Uterus (tissue), 4 donors: Measurements from ENCODE around the gene MEIOB. TPM values are rescaled to one million over a fixed set of nuclear protein-coding genes. Genes with fewer than 3 reads are reported as not detected.
"Not testable (repeated sequence)": the region's sequence is repeated elsewhere in the genome, so short reads cannot be mapped to it uniquely, and the experiment has no call there.

ENCODE experiments used
- DNase-seq, 2 donors: peaks; one replicate each; pipeline ENCODE4 v3.0.0-alpha.2; 2019 to 2020
- H3K27ac ChIP-seq, 2 donors: fragments of 200-600 bp; sonication (generic); 1 replicate in 1 of 2; 2 replicates in 1 of 2; pipeline ENCODE4 v1.5.1; 2016 to 2018
- H3K27me3 ChIP-seq, 2 donors: fragments of 200-600 bp; sonication (generic); one replicate each; pipeline ENCODE4 v1.5.1; 2018 to 2019; ENCODE audit warnings: control low read depth in 1 of 2
- H3K36me3 ChIP-seq, 2 donors: fragments of 200-600 bp; sonication (generic); one replicate each; pipeline ENCODE4 v1.5.1; 2019; ENCODE audit warnings: control low read depth in 1 of 2
- H3K4me1 ChIP-seq, 2 donors: fragments of 200-600 bp; sonication (generic); one replicate each; pipeline ENCODE4 v1.5.1; 2018 to 2019; ENCODE audit warnings: control low read depth in 1 of 2
- H3K4me3 ChIP-seq, 2 donors: fragments of 200-600 bp; sonication (generic); 1 replicate in 1 of 2; 2 replicates in 1 of 2; pipeline ENCODE4 v1.5.1; 2018 to 2019; ENCODE audit warnings: mild to moderate bottlenecking in 1 of 2
- H3K9me3 ChIP-seq, 2 donors: fragments of 200-600 bp; sonication (generic); one replicate each; pipeline ENCODE4 v1.5.1; 2019; ENCODE audit warnings: control low read depth in 1 of 2
- CTCF ChIP-seq, 4 experiments: fragments of 200-600 bp in 2 of 4; fragments of 450-650 bp in 2 of 4; sonication (generic) in 2 of 4; IDR thresholded peaks; one replicate each; pipeline ENCODE4 v1.5.1; 2016 to 2019; ENCODE audit warnings: antibody characterized with exemption in 4 of 4, mild to moderate bottlenecking in 2 of 4, moderate library complexity in 1 of 4
- POLR2A ChIP-seq, 2 donors: fragments of 450-650 bp; IDR thresholded peaks; one replicate each; pipeline ENCODE4 v1.6.1; 2016; ENCODE audit warnings: antibody characterized with exemption in 2 of 2, mild to moderate bottlenecking in 1 of 2, moderate library complexity in 1 of 2
- intact Hi-C: fragments of 100-400 bp; cut with DNase I; formaldehyde crosslinking; loops from one replicate; pipeline ENCODE4 v1.15.1; 2023; ENCODE audit warnings: low total_unique reads
- total RNA-seq, 4 donors: library from RNA; depleted of rRNA in 3 of 4; stranded (reverse); fragments of >200 nt in 3 of 4; gene quantifications; one replicate each; pipeline versions ENCODE4 v1.1.0 to v1.2.4, GENCODE V29; 2014 to 2023
- donor health status: DM: yes; HTN: yes; CAD: no.

Gene MEIOB
- total RNA-seq, 4 donors from 2014 or later = 0.48 to 0.76 TPM; not detected in 2

GRCh38 chr16:1876468-1876867, 4.5 kb upstream of the MEIOB start:
- Histone ChIP-seq H3K4me3 (no peak overlapping the region), H3K36me3 (no peaks in the 10 kb centered on the region), H3K4me1 (peaks cover 0 to 4% of the 10 kb centered on the region in 2 donors), H3K27me3 (peaks cover 5 to 12% of the 10 kb centered on the region in 2 donors), H3K9me3 (no peaks in the 10 kb centered on the region), H3K27ac (no peak overlapping the region)
- TF ChIP-seq CTCF (IDR thresholded peaks at IDR 0.05) (no peak), POLR2A (IDR thresholded peaks at IDR 0.05) (no peak)
- intact Hi-C loops = no loop called here
- no peak for DNase-seq

- H3K9me3 ChIP-seq, H3K36me3 ChIP-seq, DNase-seq, H3K4me1 ChIP-seq, H3K4me3 ChIP-seq, H3K27ac ChIP-seq, intact Hi-C loops: not testable (repeated sequence)
- peaks cover 5 to 12% of the 10 kb centered on the region in 2 donors for H3K27me3 ChIP-seq
Measured at GRCh38 chr16:1876066-1876465, 4.1 kb upstream of the MEIOB start.

GRCh38 chr16:1874854-1875253, 2.9 kb upstream of the MEIOB start:
- H3K9me3 ChIP-seq = no peaks in the 10 kb centered on the region
- DNase-seq = no peak
- H3K4me1 ChIP-seq = peaks cover 0 to 4% of the 10 kb centered on the region in 2 donors
- H3K4me3 ChIP-seq = no peak overlapping the region
- intact Hi-C loops = no loop called here
- H3K27ac ChIP-seq = no peak overlapping the region
- H3K36me3 ChIP-seq = no peaks in the 10 kb centered on the region
- no peak for TF ChIP-seq POLR2A (IDR thresholded peaks at IDR 0.05)
- no peak for TF ChIP-seq CTCF (IDR thresholded peaks at IDR 0.05)
- peaks cover 5 to 12% of the 10 kb centered on the region in 2 donors for H3K27me3 ChIP-seq

GRCh38 chr16:1870365-1871082, 1.4 kb downstream of the MEIOB start:
- DNase-seq = no peak
- H3K9me3 ChIP-seq = no peaks in the 10 kb centered on the region

GRCh38 chr16:1865902-1866690, 5.9 kb downstream of the MEIOB start:
- TF ChIP-seq CTCF (IDR thresholded peaks at IDR 0.05) (no peak), POLR2A (IDR thresholded peaks at IDR 0.05) (no peak)
- intact Hi-C loops = no loop called here
- H3K9me3 ChIP-seq = no peaks in the 10 kb centered on the region
- H3K27ac ChIP-seq = no peak overlapping the region
- H3K4me3 ChIP-seq = no peak overlapping the region
- H3K36me3 ChIP-seq = no peaks in the 10 kb centered on the region
- H3K27me3 ChIP-seq = no peaks in the 10 kb centered on the region
- no peak for DNase-seq
- H3K4me1 ChIP-seq = no peaks in the 10 kb centered on the region

More at GRCh38 chr16:1870365-1871082, 1.4 kb downstream of the MEIOB start:
- peaks cover 5 to 12% of the 10 kb centered on the region in 2 donors for H3K27me3 ChIP-seq
- H3K4me3 ChIP-seq = no peak overlapping the region
- no peaks in the 10 kb centered on the region for H3K36me3 ChIP-seq
- TF ChIP-seq POLR2A (IDR thresholded peaks at IDR 0.05) = no peak
- no peak for TF ChIP-seq CTCF (IDR thresholded peaks at IDR 0.05)
- H3K4me1 ChIP-seq = peaks cover 0 to 4% of the 10 kb centered on the region in 2 donors
- intact Hi-C loops = no loop called here
- H3K27ac ChIP-seq = no peak overlapping the region
